ENCODE measurements around the gene HARS2.
"Not testable (repeated sequence)": the region's sequence is repeated elsewhere in the genome, so short reads cannot be mapped to it uniquely, and the experiment has no call there.

Gene HARS2

DNA sequence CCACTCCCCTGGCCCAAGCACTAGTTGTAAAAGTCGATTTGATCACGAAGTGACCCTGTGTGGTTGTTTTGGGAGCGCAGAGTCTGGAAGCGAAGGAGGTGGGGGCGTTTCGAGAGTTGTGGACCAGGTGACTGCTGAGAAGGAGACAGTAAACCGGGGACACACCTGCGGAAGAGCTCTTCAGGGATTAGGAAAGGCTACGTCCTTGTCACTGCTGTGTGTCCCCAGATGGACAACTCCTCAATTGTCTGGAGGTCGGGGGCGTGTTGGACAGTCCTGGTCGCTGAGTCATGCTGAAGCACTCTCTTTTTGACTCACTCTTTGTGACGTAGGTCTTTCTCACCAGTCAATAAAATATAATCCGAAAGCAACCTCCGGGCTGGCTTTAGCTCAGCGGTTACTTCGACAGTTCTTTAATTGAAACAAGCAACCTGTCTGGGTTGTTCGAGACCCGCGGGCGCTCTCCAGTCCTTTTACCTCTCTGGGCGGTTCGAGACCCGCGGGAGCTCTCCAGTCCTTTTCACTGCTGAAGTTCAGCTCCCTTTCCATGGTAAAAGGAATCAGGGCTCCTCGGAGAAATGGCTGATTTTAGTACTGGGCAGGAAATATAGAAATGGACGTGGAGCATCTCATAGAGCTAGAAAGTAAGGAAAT lies 19.8 kb downstream of the HARS2 start:
- H3K36me3 ChIP-seq (ENCODE audit: control insufficient read depth, low read length) = peaks cover 13% of the 10 kb centered on the region
- no peak for TF ChIP-seq EZH2phosphoT487 (IDR thresholded peaks at IDR 0.05; ENCODE audit: borderline replicate concordance, low read length)
- TF ChIP-seq, protein P1, sequence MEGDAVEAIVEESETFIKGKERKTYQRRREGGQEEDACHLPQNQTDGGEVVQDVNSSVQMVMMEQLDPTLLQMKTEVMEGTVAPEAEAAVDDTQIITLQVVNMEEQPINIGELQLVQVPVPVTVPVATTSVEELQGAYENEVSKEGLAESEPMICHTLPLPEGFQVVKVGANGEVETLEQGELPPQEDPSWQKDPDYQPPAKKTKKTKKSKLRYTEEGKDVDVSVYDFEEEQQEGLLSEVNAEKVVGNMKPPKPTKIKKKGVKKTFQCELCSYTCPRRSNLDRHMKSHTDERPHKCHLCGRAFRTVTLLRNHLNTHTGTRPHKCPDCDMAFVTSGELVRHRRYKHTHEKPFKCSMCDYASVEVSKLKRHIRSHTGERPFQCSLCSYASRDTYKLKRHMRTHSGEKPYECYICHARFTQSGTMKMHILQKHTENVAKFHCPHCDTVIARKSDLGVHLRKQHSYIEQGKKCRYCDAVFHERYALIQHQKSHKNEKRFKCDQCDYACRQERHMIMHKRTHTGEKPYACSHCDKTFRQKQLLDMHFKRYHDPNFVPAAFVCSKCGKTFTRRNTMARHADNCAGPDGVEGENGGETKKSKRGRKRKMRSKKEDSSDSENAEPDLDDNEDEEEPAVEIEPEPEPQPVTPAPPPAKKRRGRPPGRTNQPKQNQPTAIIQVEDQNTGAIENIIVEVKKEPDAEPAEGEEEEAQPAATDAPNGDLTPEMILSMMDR (IDR thresholded peaks at IDR 0.05; ENCODE audit: low read depth, low read length, poor library complexity, severe bottlenecking) = no peak
- peak overlapping the region; percentile 43 for H3K4me3 ChIP-seq (ENCODE audit: low read length)
- peaks cover 11% of the 10 kb centered on the region for H3K4me1 ChIP-seq (ENCODE audit: control insufficient read depth, low read length)
- H3K9me3 ChIP-seq (ENCODE audit: control insufficient read depth, insufficient read depth, low read length) = no peaks in the 10 kb centered on the region
- peak overlapping the region; percentile 44 for H3K4me2 ChIP-seq (ENCODE audit: low read length)
- no peaks in the 10 kb centered on the region for H3K79me2 ChIP-seq (ENCODE audit: control insufficient read depth, low read length)
- H3K27ac ChIP-seq (ENCODE audit: low read depth, low read length) = no peak overlapping the region
- no peaks in the 10 kb centered on the region for H3K9me2 ChIP-seq (replicated peaks; ENCODE audit: control insufficient read depth, low read length)
- H3K27me3 ChIP-seq (ENCODE audit: control insufficient read depth, low read length) = peaks cover 12% of the 10 kb centered on the region
- no peaks in the 10 kb centered on the region for H4K20me1 ChIP-seq (ENCODE audit: control insufficient read depth, insufficient read depth, low read depth, low read length)
- 0 out of 2 replicates have a peak, but pooled peaks cover 7% of the 10 kb centered on the region for H3F3A ChIP-seq (ENCODE audit: control insufficient read depth, insufficient read depth)

DNA sequence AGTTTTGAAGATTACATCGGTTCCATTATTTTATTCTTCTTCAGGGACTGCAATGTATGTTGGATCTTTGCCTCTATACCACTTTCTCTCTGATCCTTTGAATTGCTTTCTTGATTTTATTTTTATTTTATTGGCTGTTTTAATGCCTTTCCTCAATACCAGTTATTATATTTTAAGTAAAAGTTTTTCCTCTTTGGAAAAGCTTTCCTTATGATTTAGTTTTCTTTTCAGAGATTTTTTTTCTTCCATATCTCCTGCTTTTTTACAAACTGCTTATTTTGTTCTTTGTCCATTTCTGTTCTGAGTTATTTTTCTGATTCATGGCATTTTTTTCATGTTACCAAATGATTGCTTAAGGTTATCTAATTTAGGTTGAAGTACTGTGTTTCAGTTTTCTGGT lies 20.5 kb downstream of the HARS2 start:
- H3K79me2 ChIP-seq (ENCODE audit: control insufficient read depth, low read length) = no peaks in the 10 kb centered on the region
- H3K27ac ChIP-seq (ENCODE audit: low read depth, low read length) = no peak overlapping the region
- no peak for TF ChIP-seq EZH2phosphoT487 (IDR thresholded peaks at IDR 0.05; ENCODE audit: borderline replicate concordance, low read length)
- TF ChIP-seq, protein P1 (IDR thresholded peaks at IDR 0.05; ENCODE audit: low read depth, low read length, poor library complexity, severe bottlenecking) = no peak
- H3K9me2 ChIP-seq (replicated peaks; ENCODE audit: control insufficient read depth, low read length) = no peaks in the 10 kb centered on the region
- 0 out of 2 replicates have a peak, but pooled peaks cover 7% of the 10 kb centered on the region for H3F3A ChIP-seq (ENCODE audit: control insufficient read depth, insufficient read depth)
- H3K36me3 ChIP-seq (ENCODE audit: control insufficient read depth, low read length) = peaks cover 7% of the 10 kb centered on the region; the same call in 1 of the 2 replicates
- H3K4me2 ChIP-seq (ENCODE audit: low read length) = no peak overlapping the region
- no peaks in the 10 kb centered on the region for H3K9me3 ChIP-seq (ENCODE audit: control insufficient read depth, insufficient read depth, low read length)
- peaks cover 11% of the 10 kb centered on the region for H3K4me1 ChIP-seq (ENCODE audit: control insufficient read depth, low read length)
- H4K20me1 ChIP-seq (ENCODE audit: control insufficient read depth, insufficient read depth, low read depth, low read length) = no peaks in the 10 kb centered on the region
- H3K4me3 ChIP-seq (ENCODE audit: low read length) = no peak overlapping the region
- peaks cover 12% of the 10 kb centered on the region for H3K27me3 ChIP-seq (ENCODE audit: control insufficient read depth, low read length)

DNA sequence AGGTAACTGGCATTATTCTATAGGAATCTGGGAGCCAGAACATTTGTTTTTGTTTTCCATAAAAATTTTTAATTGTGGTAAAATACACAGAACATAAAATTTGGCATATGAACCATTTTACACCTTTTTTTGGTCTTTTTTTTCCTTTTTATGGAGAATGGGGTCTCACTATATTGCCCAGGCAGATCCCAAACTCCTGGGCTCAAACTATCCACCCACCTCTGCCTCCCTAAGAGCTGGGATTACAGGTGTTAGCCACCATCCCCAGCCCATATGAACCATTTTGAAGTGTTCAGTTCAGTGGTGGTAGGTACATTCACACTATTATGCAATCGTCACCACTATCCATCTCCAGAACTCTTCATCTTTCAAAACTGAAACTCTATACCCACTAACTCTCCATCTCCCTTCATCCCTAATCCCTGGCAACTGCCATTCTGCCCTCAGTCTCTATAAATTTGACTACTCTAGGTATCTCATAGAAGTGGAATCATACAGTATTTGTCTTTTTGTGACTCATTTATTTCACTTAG lies 22.4 kb downstream of the HARS2 start:
- Histone ChIP-seq H3K36me3 (ENCODE audit: control insufficient read depth, low read length) (no peaks in the 10 kb centered on the region), H3K79me2 (ENCODE audit: control insufficient read depth, low read length) (no peaks in the 10 kb centered on the region), H3F3A (ENCODE audit: control insufficient read depth, insufficient read depth) (0 out of 2 replicates have a peak, but pooled peaks cover 3% of the 10 kb centered on the region), H4K20me1 (ENCODE audit: control insufficient read depth, insufficient read depth, low read depth, low read length) (no peaks in the 10 kb centered on the region), H3K9me3 (ENCODE audit: control insufficient read depth, insufficient read depth, low read length) (no peaks in the 10 kb centered on the region), H3K27ac (ENCODE audit: low read depth, low read length) (no peak overlapping the region), H3K4me2 (ENCODE audit: low read length) (no peak overlapping the region), H3K4me3 (ENCODE audit: low read length) (no peak overlapping the region), H3K9me2 (replicated peaks; ENCODE audit: control insufficient read depth, low read length) (no peaks in the 10 kb centered on the region), H3K4me1 (ENCODE audit: control insufficient read depth, low read length) (peaks cover 11% of the 10 kb centered on the region), H3K27me3 (ENCODE audit: control insufficient read depth, low read length) (peaks cover 12% of the 10 kb centered on the region)
- no peak for TF ChIP-seq EZH2phosphoT487 (IDR thresholded peaks at IDR 0.05; ENCODE audit: borderline replicate concordance, low read length)
- TF ChIP-seq, protein P1 (IDR thresholded peaks at IDR 0.05; ENCODE audit: low read depth, low read length, poor library complexity, severe bottlenecking) = no peak

DNA sequence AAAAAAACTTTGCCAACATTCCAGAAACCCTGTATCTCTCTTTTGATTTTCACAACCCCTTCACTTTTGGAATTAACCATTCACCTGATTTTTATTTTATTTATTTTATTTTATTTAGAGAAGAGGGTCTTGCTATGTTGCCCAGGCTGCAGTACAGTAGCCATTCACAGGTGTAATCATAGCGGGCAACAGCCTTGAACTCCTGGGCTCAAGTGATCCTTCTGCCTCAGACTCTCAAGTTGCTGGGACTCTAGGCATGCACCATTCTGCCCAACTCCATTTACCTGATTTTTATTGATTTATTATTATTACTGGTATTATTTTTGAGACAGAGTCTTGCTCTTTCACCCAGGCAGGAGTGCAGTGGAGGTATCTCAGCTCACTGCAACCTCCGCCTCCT lies 25.0 kb downstream of the HARS2 start:
- H3K27me3 ChIP-seq (ENCODE audit: control insufficient read depth, low read length); H3K4me2 ChIP-seq (ENCODE audit: low read length); H3F3A ChIP-seq (ENCODE audit: control insufficient read depth, insufficient read depth); H3K9me2 ChIP-seq (replicated peaks; ENCODE audit: control insufficient read depth, low read length); H3K27ac ChIP-seq (ENCODE audit: low read depth, low read length); H4K20me1 ChIP-seq (ENCODE audit: control insufficient read depth, insufficient read depth, low read depth, low read length); H3K9me3 ChIP-seq (ENCODE audit: control insufficient read depth, insufficient read depth, low read length); H3K36me3 ChIP-seq (ENCODE audit: control insufficient read depth, low read length); H3K4me1 ChIP-seq (ENCODE audit: control insufficient read depth, low read length); H3K4me3 ChIP-seq (ENCODE audit: low read length); H3K79me2 ChIP-seq (ENCODE audit: control insufficient read depth, low read length): not testable (repeated sequence)

All from DOHH2 (cell line).